GM18498 (cell line): Measurements from ENCODE around the gene TTLL9.
"Not testable (repeated sequence)": the region's sequence is repeated elsewhere in the genome, so short reads cannot be mapped to it uniquely, and the experiment has no call there.

ENCODE experiments used
- ATAC-seq: cut with Tn5 transposase; IDR thresholded peaks from one replicate; pipeline ENCODE4 v1.9.1; 2021; ENCODE audit warnings: mild to moderate bottlenecking, moderate library complexity; ENCODE audit not compliant: unreplicated experiment

TTLL9 gene

GRCh38 chr20:31916708-31917107 lies 46.3 kb downstream of the TTLL9 start:
- ATAC-seq = no peak

- not testable (repeated sequence) for ATAC-seq
Observed at GRCh38 chr20:31917962-31918412, 47.6 kb downstream of the TTLL9 start.

DNA sequence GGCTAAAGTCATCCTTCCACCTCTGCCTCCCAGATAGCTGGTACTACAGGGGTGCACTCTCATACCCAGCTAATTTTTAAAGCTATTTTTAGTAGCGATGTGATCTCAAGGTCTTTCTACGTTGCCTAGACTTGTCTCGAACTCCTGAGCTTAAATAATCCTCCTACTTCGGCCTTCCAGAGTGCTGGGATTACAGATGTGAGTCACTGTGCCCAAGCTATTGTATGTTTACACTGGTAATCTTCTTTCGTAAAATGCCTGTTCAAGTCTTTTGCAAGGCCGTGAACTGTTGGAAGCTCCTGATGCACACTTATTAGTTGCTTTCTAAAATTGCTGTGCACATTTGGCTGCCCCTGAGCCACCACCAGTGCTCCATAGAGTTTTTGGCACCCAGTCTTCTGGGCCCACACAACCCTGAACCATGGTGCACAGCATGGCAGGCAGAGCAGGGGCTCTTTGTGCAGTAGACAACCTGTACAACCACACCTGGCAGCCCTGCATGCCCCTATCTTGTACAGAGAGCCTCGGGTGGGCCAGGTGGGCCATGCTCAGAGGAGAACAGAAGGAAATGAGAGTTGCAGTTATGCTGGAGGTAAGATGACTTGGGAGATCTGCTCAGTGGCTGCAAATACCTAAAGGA lies 48.2 kb downstream of the TTLL9 start:
- no peak for ATAC-seq

GRCh38 chr20:31919410-31920155 lies 49.1 kb downstream of the TTLL9 start:
- no peak for ATAC-seq

DNA sequence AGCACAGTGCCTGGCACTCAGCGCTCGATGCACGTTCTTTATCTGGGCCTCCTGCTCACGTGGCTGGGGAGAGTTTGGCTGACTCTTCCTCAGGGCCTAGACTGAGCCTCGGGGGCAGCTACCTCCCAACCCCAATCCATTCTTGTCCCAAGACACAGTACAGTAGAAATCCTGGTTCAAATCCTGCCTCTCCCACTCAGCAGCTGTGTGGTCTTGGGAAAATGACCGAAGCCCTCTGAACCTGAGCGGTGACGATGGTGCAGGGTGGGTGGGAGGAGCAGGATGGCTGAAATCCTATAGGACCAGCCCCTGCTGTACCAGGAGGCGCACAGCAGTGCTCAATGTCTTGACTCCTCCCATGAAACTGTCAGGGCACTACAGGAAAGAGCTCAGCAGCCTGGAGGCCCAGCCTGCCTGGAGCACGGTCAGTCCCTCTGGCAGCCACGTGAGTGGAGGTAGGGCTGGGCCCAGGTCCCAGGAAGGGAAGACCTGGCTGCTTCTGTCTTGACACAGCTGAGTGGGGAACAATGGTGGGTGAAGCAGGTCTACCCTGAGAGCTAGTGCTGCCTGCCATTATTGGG lies 49.9 kb downstream of the TTLL9 start:
- ATAC-seq = no peak

DNA sequence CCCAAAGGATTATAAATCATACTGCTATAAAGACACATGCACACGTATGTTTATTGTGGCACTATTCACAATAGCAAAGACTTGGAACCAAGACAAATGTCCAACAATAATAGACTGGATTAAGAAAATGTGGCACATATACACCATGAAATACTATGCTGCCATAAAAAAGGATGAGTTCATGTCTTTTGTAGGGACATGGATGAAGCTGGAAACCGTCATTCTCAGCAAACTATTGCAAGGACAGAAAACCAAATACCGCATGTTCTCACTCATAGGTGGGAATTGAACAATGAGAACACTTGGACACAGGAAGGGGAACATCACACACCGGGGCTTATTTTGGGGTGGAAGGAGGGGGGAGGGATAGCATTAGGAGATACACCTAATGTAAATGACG lies 51.0 kb downstream of the TTLL9 start:
- ATAC-seq = not testable (repeated sequence)

- ATAC-seq = no peak
Observed at GRCh38 chr20:31922181-31922580, 51.7 kb downstream of the TTLL9 start.

GRCh38 chr20:31922588-31922987 lies 52.2 kb downstream of the TTLL9 start:
- ATAC-seq = no peak

- ATAC-seq = no peak
Observed at GRCh38 chr20:31923388-31924331, 53.2 kb downstream of the TTLL9 start.

- ATAC-seq = no peak
Observed at GRCh38 chr20:31924561-31924960, 54.1 kb downstream of the TTLL9 start.

- ATAC-seq = no peak
Observed at GRCh38 chr20:31925631-31926030, 55.2 kb downstream of the TTLL9 start.

- ATAC-seq = no peak
Observed at GRCh38 chr20:31926493-31926892, 56.1 kb downstream of the TTLL9 start.

DNA sequence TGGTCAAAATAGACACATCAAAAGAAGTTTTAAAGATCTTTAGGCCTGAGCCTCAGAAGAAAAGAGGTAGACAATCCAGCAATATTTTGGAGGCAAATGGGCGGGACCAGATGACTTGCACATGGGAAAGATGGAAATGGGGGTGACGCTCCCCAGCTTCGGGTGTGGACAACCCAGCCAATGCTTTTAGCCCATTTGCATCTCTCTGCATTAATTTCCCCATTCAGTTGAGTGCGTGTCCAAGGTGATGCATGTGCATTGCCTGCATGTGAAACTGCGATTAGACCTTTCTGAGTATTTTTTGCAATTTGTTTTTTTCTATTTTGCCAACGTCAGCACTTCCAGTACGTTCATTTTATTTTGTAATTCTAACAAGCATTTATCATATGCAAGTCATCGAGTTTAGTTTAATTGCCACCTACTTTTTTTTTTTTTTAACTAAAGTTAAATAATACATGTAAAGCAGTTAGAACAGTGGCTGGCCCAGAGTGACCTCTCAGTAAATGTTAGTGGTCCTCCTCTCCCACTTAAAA lies 57.3 kb downstream of the TTLL9 start:
- no peak for ATAC-seq

GRCh38 chr20:31929631-31930030 lies 59.2 kb downstream of the TTLL9 start:
- ATAC-seq = not testable (repeated sequence)

GRCh38 chr20:31930779-31931178 lies 60.3 kb downstream of the TTLL9 start:
- no peak for ATAC-seq

DNA sequence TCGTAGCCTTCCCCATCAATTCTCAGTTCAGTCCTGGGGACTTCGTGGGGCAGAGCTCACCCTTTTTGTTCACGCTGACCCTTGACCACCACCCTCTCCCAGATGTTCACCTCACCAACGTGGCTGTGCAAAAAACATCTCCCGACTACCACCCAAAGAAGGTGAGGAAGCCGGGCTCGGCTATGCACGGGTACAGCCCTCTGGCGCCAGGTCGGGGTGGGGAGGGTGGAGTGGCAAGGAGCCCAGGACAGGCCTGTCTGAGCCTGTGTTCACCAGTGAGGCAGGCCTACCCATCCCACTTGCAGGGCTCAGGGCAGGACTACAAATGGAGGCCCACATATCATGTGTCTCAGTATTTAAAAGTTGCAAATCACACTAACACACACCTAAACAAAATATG lies 63.3 kb downstream of the TTLL9 start:
- no peak for ATAC-seq

GRCh38 chr20:31934491-31934890 lies 64.1 kb downstream of the TTLL9 start:
- ATAC-seq = no peak

DNA sequence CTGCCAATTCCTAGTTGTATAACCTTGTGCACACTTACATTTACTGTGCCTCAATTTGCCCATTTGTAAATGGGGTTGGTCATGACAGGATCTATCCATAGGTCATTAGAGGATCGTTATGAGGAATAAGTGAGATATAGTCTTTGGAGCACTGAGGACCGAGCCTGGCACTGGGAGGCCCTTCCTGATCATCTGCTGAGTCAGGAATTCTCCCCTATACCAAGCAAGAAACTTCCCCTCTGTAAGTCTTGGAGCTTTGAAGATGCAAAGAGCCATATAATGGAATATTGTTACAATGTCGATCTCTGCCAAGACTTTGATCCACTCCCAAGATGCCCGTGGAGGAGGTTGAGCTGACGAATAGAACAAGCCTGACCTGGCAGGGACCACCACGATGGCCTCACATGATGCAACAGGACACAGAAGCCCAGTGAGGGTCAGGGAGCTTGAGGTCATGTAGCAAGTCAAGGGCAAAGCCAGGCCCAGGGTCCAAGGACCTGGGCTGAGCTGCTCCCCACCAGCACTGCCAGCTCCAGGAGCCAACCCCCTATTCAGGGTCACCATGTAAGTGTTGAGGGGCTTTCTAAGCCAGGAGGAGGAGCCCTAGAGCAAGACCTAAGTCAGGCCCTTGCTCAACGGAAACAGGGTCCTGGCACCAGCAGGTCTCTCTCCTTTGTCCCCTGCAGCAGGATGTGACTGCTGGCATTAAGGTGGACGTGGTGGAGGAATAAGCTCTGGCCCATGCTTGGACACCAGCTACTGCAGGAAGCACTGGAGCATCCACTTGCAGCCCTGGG lies 64.7 kb downstream of the TTLL9 start:
- ATAC-seq = no peak

GRCh38 chr20:31936420-31936819 lies 66.0 kb downstream of the TTLL9 start:
- ATAC-seq = no peak

DNA sequence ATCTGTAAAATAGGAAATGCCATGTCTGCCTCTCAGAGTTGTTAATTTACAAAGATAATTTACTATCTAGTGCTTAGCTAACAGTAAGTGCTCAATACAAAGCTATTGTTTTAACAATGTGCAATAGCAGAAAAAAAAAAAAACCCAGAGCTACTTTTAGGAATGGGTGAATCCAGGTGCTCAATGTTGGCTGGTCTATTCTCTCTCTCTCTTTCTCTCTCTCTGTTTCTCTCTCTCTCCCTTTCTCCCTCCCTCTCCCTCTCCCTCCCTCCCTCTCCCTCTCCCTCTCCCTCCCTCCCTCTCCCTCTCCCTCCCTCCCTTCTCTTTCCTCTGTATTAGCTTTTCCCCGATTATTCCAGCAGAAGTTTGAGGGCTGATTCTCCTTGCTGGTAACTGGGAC lies 67.4 kb downstream of the TTLL9 start:
- no peak for ATAC-seq
